Measurements from ENCODE around the gene CDKL1.

DNA sequence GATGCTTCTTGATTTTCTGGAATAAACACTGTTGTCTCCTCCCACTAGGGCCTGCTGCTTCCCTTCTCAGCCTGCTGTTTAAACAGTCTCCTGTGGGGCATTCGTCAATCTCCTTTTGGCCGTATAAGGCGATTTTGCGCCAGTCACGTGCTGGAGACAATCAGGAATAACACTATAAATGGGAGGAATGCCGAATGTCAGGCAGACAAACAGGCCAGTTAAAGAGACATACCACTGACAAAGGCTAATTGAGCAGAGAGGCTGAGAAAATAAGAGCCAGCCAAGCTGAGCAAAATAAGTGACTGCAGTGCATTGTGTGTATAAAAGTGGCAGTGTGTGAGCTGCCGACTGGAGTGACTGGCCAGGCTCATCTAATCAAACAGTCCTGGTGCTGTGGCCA is 61.3 kb downstream of the CDKL1 start:
- TF ChIP-seq EZH2 (IDR thresholded peaks at IDR 0.05; ENCODE audit: low read length, unreplicated experiment) = no peak
- TF ChIP-seq, protein P1, sequence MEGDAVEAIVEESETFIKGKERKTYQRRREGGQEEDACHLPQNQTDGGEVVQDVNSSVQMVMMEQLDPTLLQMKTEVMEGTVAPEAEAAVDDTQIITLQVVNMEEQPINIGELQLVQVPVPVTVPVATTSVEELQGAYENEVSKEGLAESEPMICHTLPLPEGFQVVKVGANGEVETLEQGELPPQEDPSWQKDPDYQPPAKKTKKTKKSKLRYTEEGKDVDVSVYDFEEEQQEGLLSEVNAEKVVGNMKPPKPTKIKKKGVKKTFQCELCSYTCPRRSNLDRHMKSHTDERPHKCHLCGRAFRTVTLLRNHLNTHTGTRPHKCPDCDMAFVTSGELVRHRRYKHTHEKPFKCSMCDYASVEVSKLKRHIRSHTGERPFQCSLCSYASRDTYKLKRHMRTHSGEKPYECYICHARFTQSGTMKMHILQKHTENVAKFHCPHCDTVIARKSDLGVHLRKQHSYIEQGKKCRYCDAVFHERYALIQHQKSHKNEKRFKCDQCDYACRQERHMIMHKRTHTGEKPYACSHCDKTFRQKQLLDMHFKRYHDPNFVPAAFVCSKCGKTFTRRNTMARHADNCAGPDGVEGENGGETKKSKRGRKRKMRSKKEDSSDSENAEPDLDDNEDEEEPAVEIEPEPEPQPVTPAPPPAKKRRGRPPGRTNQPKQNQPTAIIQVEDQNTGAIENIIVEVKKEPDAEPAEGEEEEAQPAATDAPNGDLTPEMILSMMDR (conservative IDR thresholded peaks at IDR 0.05; ENCODE audit: low read depth, low read length) = no peak
